ENCODE data around the gene TAOK3.
"Not testable (repeated sequence)": the region's sequence is repeated elsewhere in the genome, so short reads cannot be mapped to it uniquely, and the experiment has no call there.

TAOK3 gene

GRCh38 chr12:118371321-118372282 lies 1.1 kb downstream of the TAOK3 start:
- DNase-seq: no peak

- no peak for DNase-seq
These were observed 2.1 kb downstream of the TAOK3 start for GRCh38 chr12:118370601-118371000.

- no peak for DNase-seq
These were observed 3.9 kb downstream of the TAOK3 start for GRCh38 chr12:118368821-118369220.

GRCh38 chr12:118361889-118362288 lies 10.8 kb downstream of the TAOK3 start:
- DNase-seq: no peak

- no peak for DNase-seq
These were observed 11.7 kb downstream of the TAOK3 start for GRCh38 chr12:118361092-118361404.

- no peak for DNase-seq
These were observed 13.2 kb downstream of the TAOK3 start for GRCh38 chr12:118359541-118359915.

- DNase-seq: no peak
These were observed 13.8 kb downstream of the TAOK3 start for GRCh38 chr12:118358612-118359540.

- no peak for DNase-seq
These were observed 14.7 kb downstream of the TAOK3 start for GRCh38 chr12:118358008-118358359.

GRCh38 chr12:118357257-118358007 lies 15.3 kb downstream of the TAOK3 start:
- no peak for DNase-seq

GRCh38 chr12:118356809-118357256 lies 15.9 kb downstream of the TAOK3 start:
- no peak for DNase-seq

GRCh38 chr12:118355843-118356242 lies 16.9 kb downstream of the TAOK3 start:
- no peak for DNase-seq

GRCh38 chr12:118354903-118355302 lies 17.8 kb downstream of the TAOK3 start:
- DNase-seq: no peak

GRCh38 chr12:118354503-118354902 lies 18.2 kb downstream of the TAOK3 start:
- not testable (repeated sequence) for DNase-seq

GRCh38 chr12:118353721-118354120 lies 19.0 kb downstream of the TAOK3 start:
- no peak for DNase-seq

GRCh38 chr12:118350908-118351559 lies 21.7 kb downstream of the TAOK3 start:
- no peak for DNase-seq

- DNase-seq: no peak
These were observed 24.8 kb downstream of the TAOK3 start for GRCh38 chr12:118347916-118348315.

- no peak for DNase-seq
These were observed 25.8 kb downstream of the TAOK3 start for GRCh38 chr12:118346895-118347294.

- DNase-seq: no peak
These were observed 27.4 kb downstream of the TAOK3 start for GRCh38 chr12:118345355-118345754.

- no peak for DNase-seq
These were observed 27.9 kb downstream of the TAOK3 start for GRCh38 chr12:118344829-118345228.

- no peak for DNase-seq
These were observed 30.6 kb downstream of the TAOK3 start for GRCh38 chr12:118342090-118342489.

- no peak for DNase-seq
These were observed 35.4 kb downstream of the TAOK3 start for GRCh38 chr12:118337194-118337838.

GRCh38 chr12:118336123-118336522 lies 36.6 kb downstream of the TAOK3 start:
- no peak for DNase-seq
